IPS-20b (cell line): ENCODE data around the gene SRMS.

Experiments used
- H3K27ac ChIP-seq: one replicate; pipeline ENCODE4 v1.5.1; 2013; ENCODE audit warnings: low read length
- H3K27me3 ChIP-seq: 2 replicates; pipeline ENCODE4 v1.6.1; 2013; ENCODE audit warnings: mild to moderate bottlenecking, low read length, inconsistent platforms; ENCODE audit not compliant: insufficient read depth
- H3K36me3 ChIP-seq: 2 replicates; pipeline ENCODE4 v1.6.1; 2013; ENCODE audit warnings: low read depth, mild to moderate bottlenecking, inconsistent platforms, low read length, moderate library complexity; ENCODE audit not compliant: insufficient read depth
- H3K4me1 ChIP-seq: 2 replicates; pipeline ENCODE4 v1.6.1; 2013; ENCODE audit warnings: mild to moderate bottlenecking, control low read depth, inconsistent platforms, low read length, moderate library complexity; ENCODE audit not compliant: insufficient read depth
- H3K4me3 ChIP-seq: 2 replicates; pipeline ENCODE4 v1.5.1; 2013; ENCODE audit warnings: mild to moderate bottlenecking, low read length, inconsistent platforms
- H3K9ac ChIP-seq: 2 replicates; pipeline ENCODE4 v1.6.1; 2013; ENCODE audit warnings: low read depth, mild to moderate bottlenecking, inconsistent platforms, low read length, moderate library complexity
- H3K9me3 ChIP-seq: 2 replicates; pipeline ENCODE4 v1.6.1; 2013; ENCODE audit warnings: mild to moderate bottlenecking, low read depth, low read length, inconsistent platforms; ENCODE audit not compliant: insufficient read depth

The SRMS gene

GRCh38 chr20:63547725-63548480, at the start of gene SRMS:
Gene SRMS (minus strand): TSS chr20:63547749. CDS start chr20:63547463, 286 bp downstream.
- no peaks in the 10 kb centered on the region for H3K9me3 ChIP-seq
- H3K27me3 ChIP-seq: no peaks in the 10 kb centered on the region
- H3K9ac ChIP-seq: no peak within 1 kb of the TSS
- H3K27ac ChIP-seq: no peak within 1 kb of the TSS
- peaks cover 3% of the 10 kb centered on the region; the same call in 1 of the 2 replicates for H3K4me1 ChIP-seq
- no peaks in the 10 kb centered on the region for H3K36me3 ChIP-seq
- no peak within 1 kb of the TSS for H3K4me3 ChIP-seq

- no peaks in the 10 kb centered on the region for H3K27me3 ChIP-seq
- H3K9ac ChIP-seq: no peak overlapping the region
- H3K9me3 ChIP-seq: no peaks in the 10 kb centered on the region
- H3K4me1 ChIP-seq: no peaks in the 10 kb centered on the region
- H3K27ac ChIP-seq: no peak overlapping the region
- H3K36me3 ChIP-seq: peaks cover 35% of the 10 kb centered on the region
- no peak overlapping the region for H3K4me3 ChIP-seq
Measured at GRCh38 chr20:63596423-63596822, 48.9 kb upstream of the SRMS start.

- Histone ChIP-seq H3K4me3 (no peak overlapping the region), H3K9ac (no peak overlapping the region), H3K27me3 (no peaks in the 10 kb centered on the region), H3K27ac (no peak overlapping the region), H3K36me3 (peaks cover 31% of the 10 kb centered on the region), H3K4me1 (no peaks in the 10 kb centered on the region), H3K9me3 (no peaks in the 10 kb centered on the region)
Measured at GRCh38 chr20:63595416-63596127, 48.0 kb upstream of the SRMS start.

GRCh38 chr20:63594043-63594561, 46.6 kb upstream of the SRMS start:
- Histone ChIP-seq H3K4me1 (no peaks in the 10 kb centered on the region), H3K9me3 (no peaks in the 10 kb centered on the region), H3K4me3 (no peak overlapping the region), H3K27ac (no peak overlapping the region), H3K27me3 (no peaks in the 10 kb centered on the region), H3K36me3 (peaks cover 31% of the 10 kb centered on the region), H3K9ac (no peak overlapping the region)

GRCh38 chr20:63592661-63593060, 45.1 kb upstream of the SRMS start:
- Histone ChIP-seq H3K9me3 (no peaks in the 10 kb centered on the region), H3K36me3 (peaks cover 22% of the 10 kb centered on the region), H3K27me3 (no peaks in the 10 kb centered on the region), H3K27ac (no peak overlapping the region), H3K4me3 (no peak overlapping the region), H3K9ac (no peak overlapping the region), H3K4me1 (no peaks in the 10 kb centered on the region)

GRCh38 chr20:63591786-63592355, 44.3 kb upstream of the SRMS start:
- no peaks in the 10 kb centered on the region for H3K4me1 ChIP-seq
- H3K27me3 ChIP-seq: no peaks in the 10 kb centered on the region
- H3K27ac ChIP-seq: no peak overlapping the region
- H3K4me3 ChIP-seq: no peak overlapping the region
- peaks cover 18% of the 10 kb centered on the region for H3K36me3 ChIP-seq
- H3K9me3 ChIP-seq: no peaks in the 10 kb centered on the region
- H3K9ac ChIP-seq: no peak overlapping the region

GRCh38 chr20:63591147-63591533, 43.6 kb upstream of the SRMS start:
- Histone ChIP-seq H3K36me3 (peaks cover 18% of the 10 kb centered on the region), H3K4me3 (no peak overlapping the region), H3K27ac (no peak overlapping the region), H3K27me3 (no peaks in the 10 kb centered on the region), H3K9ac (no peak overlapping the region), H3K4me1 (no peaks in the 10 kb centered on the region), H3K9me3 (no peaks in the 10 kb centered on the region)

- Histone ChIP-seq H3K9me3 (no peaks in the 10 kb centered on the region), H3K4me1 (no peaks in the 10 kb centered on the region), H3K36me3 (peaks cover 18% of the 10 kb centered on the region), H3K27ac (no peak overlapping the region), H3K9ac (no peak overlapping the region), H3K4me3 (no peak overlapping the region), H3K27me3 (no peaks in the 10 kb centered on the region)
Measured at GRCh38 chr20:63590218-63591146, 42.9 kb upstream of the SRMS start.

GRCh38 chr20:63589261-63590217, 42.0 kb upstream of the SRMS start:
- Histone ChIP-seq H3K27ac (no peak overlapping the region), H3K4me1 (no peaks in the 10 kb centered on the region), H3K9ac (no peak overlapping the region), H3K36me3 (peaks cover 18% of the 10 kb centered on the region), H3K27me3 (no peaks in the 10 kb centered on the region), H3K9me3 (no peaks in the 10 kb centered on the region), H3K4me3 (no peak overlapping the region)

- Histone ChIP-seq H3K9me3 (no peaks in the 10 kb centered on the region), H3K4me1 (no peaks in the 10 kb centered on the region), H3K4me3 (no peak overlapping the region), H3K9ac (no peak overlapping the region), H3K27ac (no peak overlapping the region), H3K27me3 (no peaks in the 10 kb centered on the region), H3K36me3 (peaks cover 18% of the 10 kb centered on the region)
Measured at GRCh38 chr20:63588641-63589041, 41.1 kb upstream of the SRMS start.
